ENCODE results near the gene CELSR2.
"Not testable (repeated sequence)": the region's sequence is repeated elsewhere in the genome, so short reads cannot be mapped to it uniquely, and the experiment has no call there.

The CELSR2 gene

GRCh38 chr1:109213824-109214693 is 35.3 kb upstream of the CELSR2 start, which contains the start of gene SARS1:
Gene SARS1, plus strand, starts transcription at chr1:109213918. Its CDS starts 75 bp downstream, at chr1:109213993.
- Histone ChIP-seq H3K4me1 (ENCODE audit: control insufficient read depth in 1 of 2, insufficient read depth in 1 of 2, low read depth in 1 of 2, low read length in 1 of 2) (peaks cover 16% of the 10 kb centered on the region in 2 experiments), H3K36me3 (no peaks in the 10 kb centered on the region), H3K4me3 (ENCODE audit: low read depth in 1 of 2, low read length in 1 of 2) (peak within 1 kb of the TSS; percentile 80 to 95), H3K9me3 (no peaks in the 10 kb centered on the region), H3K27ac (peak within 1 kb of the TSS; percentile 73), H3K27me3 (peaks cover 24% of the 10 kb centered on the region)
- peak; percentile 29 for TF ChIP-seq CTCF (IDR thresholded peaks at IDR 0.05)

GRCh38 chr1:109214695-109215623 is 34.4 kb upstream of the CELSR2 start:
- Histone ChIP-seq H3K9me3 (no peaks in the 10 kb centered on the region), H3K36me3 (no peaks in the 10 kb centered on the region), H3K27me3 (peaks cover 15% of the 10 kb centered on the region), H3K4me1 (ENCODE audit: control insufficient read depth in 1 of 2, insufficient read depth in 1 of 2, low read depth in 1 of 2, low read length in 1 of 2) (peaks cover 16% of the 10 kb centered on the region in 2 experiments), H3K4me3 (ENCODE audit: low read depth in 1 of 2, low read length in 1 of 2) (peak overlapping the region; percentile 80 to 95), H3K27ac (peak overlapping the region; percentile 73)
- no peak for TF ChIP-seq CTCF (IDR thresholded peaks at IDR 0.05)

- H3K9me3 ChIP-seq = no peaks in the 10 kb centered on the region
- H3K27ac ChIP-seq = no peak overlapping the region
- H3K4me1 ChIP-seq (ENCODE audit: control insufficient read depth in 1 of 2, insufficient read depth in 1 of 2, low read depth in 1 of 2, low read length in 1 of 2) = peaks cover 16% of the 10 kb centered on the region in 2 experiments
- peaks cover 6% of the 10 kb centered on the region for H3K36me3 ChIP-seq
- no peak for TF ChIP-seq CTCF (IDR thresholded peaks at IDR 0.05)
- H3K4me3 ChIP-seq (ENCODE audit: low read depth in 1 of 2, low read length in 1 of 2) = no peak overlapping the region
- H3K27me3 ChIP-seq = no peaks in the 10 kb centered on the region
Observed at GRCh38 chr1:109216662-109217061, 32.7 kb upstream of the CELSR2 start.

GRCh38 chr1:109218516-109218915 is 30.8 kb upstream of the CELSR2 start:
- no peak for TF ChIP-seq CTCF (IDR thresholded peaks at IDR 0.05)
- Histone ChIP-seq H3K27ac (no peak overlapping the region), H3K4me1 (ENCODE audit: control insufficient read depth in 1 of 2, insufficient read depth in 1 of 2, low read depth in 1 of 2, low read length in 1 of 2) (peaks cover 13% of the 10 kb centered on the region in 2 experiments), H3K27me3 (no peaks in the 10 kb centered on the region), H3K36me3 (peaks cover 6% of the 10 kb centered on the region), H3K9me3 (no peaks in the 10 kb centered on the region), H3K4me3 (ENCODE audit: low read depth in 1 of 2, low read length in 1 of 2) (no peak overlapping the region)

GRCh38 chr1:109221201-109221600 is 28.1 kb upstream of the CELSR2 start:
- H3K4me3 ChIP-seq (ENCODE audit: low read depth in 1 of 2, low read length in 1 of 2); H3K27ac ChIP-seq; H3K27me3 ChIP-seq; H3K9me3 ChIP-seq; H3K4me1 ChIP-seq (ENCODE audit: control insufficient read depth in 1 of 2, insufficient read depth in 1 of 2, low read depth in 1 of 2, low read length in 1 of 2): not testable (repeated sequence)
- H3K36me3 ChIP-seq = peaks cover 12% of the 10 kb centered on the region
